Activated naive CD8-positive, alpha-beta T cell treated with anti-CD3 and anti-CD28 coated beads, Interleukin-2, amount 50 U/mL, for 16 hours (primary cell): ENCODE measurements around the gene SPC25.

Experiments used
- DNase-seq: peaks from one replicate; pipeline ENCODE4 v3.0.0-alpha.2; 2020; ENCODE audit warnings: low read depth, low spot score

The SPC25 gene

DNA sequence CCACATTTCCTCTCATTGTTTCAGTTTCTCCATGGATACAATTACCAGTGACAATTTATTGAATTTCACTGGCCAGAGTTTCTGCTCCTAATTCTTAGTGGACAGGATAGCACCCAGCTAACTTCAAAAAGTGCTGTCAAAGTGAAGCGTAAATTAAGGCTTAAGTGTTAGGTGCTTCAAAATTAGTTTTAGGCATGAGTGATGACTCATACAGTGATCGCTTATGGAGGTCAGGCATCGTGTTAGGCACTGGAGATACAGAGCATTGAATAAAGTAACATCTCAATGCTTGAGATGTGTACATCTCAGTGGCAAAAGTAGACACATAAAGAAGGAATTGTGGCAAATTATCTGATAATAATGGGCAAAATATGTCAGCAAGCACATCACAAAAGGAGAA lies 47.0 kb downstream of the SPC25 start:
- DNase-seq = no peak

DNA sequence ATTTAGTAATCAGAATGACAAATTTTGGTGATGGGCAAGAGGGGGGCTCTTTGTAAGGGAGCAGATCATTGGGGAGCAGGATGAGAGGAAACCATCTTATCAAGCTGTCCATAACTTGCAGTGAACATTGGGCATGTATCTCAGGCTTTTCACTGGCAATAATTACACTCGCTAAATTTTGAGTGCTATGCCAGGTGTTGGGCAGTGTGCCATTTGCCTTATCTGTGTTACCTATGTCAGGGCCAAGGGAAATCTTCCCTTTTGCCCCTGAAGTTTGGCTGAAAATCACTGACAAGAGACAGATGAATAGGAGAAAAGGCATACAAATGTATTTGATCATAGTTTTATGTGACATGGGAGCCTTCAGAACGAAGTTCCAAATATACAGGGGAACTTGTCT lies 48.8 kb downstream of the SPC25 start:
- no peak for DNase-seq

DNA sequence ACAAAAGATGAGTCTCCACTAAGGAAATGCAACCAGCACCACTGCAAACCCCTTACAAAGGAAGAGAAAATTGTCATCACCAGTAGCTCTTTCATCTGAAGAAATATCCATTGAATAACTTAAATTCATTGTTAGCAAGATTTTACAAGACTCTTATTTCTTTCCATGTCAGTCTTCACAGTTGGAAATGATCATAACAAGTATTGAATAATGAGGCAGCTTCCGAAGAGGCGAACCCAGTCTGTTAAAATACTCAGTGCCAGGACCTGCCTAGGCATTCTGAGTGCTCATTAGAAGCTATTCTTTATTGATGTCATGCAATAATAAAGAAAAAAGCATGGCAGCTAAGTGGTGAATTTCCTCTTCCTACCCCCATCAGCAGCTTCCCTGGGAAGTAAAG lies 54.3 kb downstream of the SPC25 start:
- no peak for DNase-seq

DNA sequence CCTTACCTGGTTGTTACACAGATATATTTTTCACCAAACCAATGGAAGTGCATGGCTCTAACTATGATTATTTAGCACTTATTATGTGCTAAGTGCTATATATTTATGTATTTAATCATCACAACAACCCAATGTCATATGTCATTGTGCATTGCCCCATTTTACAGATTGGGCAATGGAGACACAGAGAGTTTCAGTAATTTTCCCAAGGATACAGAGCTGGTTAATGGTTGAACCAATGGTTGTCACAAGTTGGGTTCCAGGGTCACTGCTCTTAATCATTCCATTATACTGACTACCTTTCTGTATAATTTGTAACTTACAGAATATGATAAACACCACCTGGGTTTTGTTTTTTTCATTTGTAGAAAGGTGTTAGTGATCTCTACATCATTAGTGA lies 58.6 kb downstream of the SPC25 start:
- no peak for DNase-seq

DNA sequence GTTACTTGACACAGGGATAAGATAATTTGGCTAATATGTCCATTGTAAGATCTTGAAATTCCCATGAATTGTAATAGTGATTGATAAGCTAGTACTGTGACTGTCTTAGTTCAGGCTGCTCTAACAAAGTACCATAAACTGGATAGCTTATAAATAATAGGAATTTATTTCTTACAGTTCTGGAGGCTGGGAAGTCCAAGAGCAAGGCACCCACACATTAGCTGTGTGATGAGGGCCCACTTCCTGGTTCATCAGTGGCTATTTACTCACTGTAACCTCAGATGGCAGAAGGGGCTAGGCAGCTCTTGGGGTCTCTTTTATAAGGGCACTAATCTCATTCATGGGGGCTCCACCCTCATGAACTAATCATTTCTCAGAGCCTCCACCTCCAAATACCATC lies 59.3 kb downstream of the SPC25 start:
- no peak for DNase-seq

DNA sequence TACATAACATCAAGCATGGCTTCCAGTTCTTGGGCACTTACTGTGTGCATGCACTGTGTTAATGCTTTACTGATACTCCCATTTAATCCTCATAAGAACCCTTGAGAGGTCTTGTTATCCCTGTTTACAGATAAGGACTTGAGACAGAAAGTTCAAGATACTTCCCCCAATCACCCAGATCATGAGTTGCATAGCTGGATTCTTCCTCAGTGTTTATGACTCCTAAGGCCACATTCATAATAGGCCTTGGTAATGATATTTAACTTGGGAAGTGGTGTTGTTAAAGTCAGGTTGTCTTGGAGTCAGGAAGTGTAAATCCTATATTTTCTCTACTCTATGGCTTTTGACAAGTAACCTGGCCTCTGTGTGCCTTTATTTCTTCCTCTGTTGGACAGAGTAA lies 65.1 kb downstream of the SPC25 start:
- DNase-seq = no peak

DNA sequence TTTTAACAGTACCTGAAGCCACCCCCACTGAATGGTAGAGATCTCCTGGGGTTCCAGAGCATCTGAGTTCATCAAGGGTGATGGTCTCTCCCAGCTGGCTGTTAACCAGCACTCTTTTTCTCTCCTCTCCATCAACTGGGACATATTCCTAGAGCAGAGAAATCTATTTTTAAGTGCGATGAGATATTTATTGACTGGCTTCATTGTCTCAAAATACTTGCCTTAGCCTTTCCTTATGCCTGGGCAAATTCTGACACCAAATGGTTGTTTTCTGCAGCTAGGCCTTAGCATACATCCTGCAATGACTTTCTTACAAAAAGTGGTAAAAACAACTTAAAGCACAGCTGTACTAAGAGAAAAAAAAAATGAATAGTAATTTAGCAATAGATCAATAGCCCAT lies 68.2 kb downstream of the SPC25 start:
- no peak for DNase-seq

DNA sequence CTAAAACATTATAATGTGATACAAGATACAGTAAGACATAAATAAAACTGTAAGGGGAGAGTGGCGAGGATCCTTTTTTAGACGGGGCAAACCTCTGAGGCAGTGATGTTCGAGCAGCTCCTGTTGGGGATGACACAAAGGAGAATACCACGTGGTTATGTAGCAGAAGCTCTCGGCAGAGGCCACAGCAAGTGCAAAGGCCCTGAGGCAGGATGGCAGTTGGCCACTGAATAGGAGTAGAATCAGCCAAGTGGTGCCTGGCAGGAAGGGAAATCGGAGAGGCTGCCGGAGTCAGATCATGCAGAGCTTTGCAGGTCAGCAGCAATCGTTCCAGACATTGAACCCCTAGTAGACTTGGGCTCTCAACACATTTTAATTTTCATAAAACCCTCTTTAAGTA lies 68.7 kb downstream of the SPC25 start:
- no peak for DNase-seq
